Endodermal cell (in vitro differentiated cells): ENCODE data around the gene CFHR1. TPM values are rescaled to one million over a fixed set of nuclear protein-coding genes. Genes with fewer than 3 reads are reported as not detected.
"Not testable (repeated sequence)": the region's sequence is repeated elsewhere in the genome, so short reads cannot be mapped to it uniquely, and the experiment has no call there.

Experiments used
- DNase-seq: peaks from one replicate; pipeline ENCODE4 v3.0.0-alpha.2; 2017
- H3K27ac ChIP-seq: 2 replicates; pipeline ENCODE4 v1.5.1; 2013; ENCODE audit warnings: mild to moderate bottlenecking, low read depth, low read length, moderate library complexity
- H3K27me3 ChIP-seq: 2 replicates; pipeline ENCODE4 v1.6.1; 2013; ENCODE audit warnings: mild to moderate bottlenecking, low read length, moderate library complexity; ENCODE audit not compliant: insufficient read depth, control insufficient read depth, poor library complexity, severe bottlenecking
- H3K36me3 ChIP-seq: 2 replicates; pipeline ENCODE4 v1.7.0; 2013; ENCODE audit warnings: mild to moderate bottlenecking, low read length, moderate library complexity; ENCODE audit not compliant: control insufficient read depth, insufficient read depth
- H3K4me1 ChIP-seq: one replicate; pipeline ENCODE4 v1.7.0; 2013; ENCODE audit warnings: low read length; ENCODE audit not compliant: control insufficient read depth, insufficient read depth
- H3K4me3 ChIP-seq: 2 replicates; pipeline ENCODE4 v1.5.1; 2013; ENCODE audit warnings: mild to moderate bottlenecking, low read length, moderate library complexity
- H3K9ac ChIP-seq: 2 replicates; pipeline ENCODE4 v1.6.1; 2013; ENCODE audit warnings: mild to moderate bottlenecking, low read length, moderate library complexity; ENCODE audit not compliant: poor library complexity, severe bottlenecking; ENCODE audit errors: extremely low read depth
- H3K9me3 ChIP-seq: 2 replicates; pipeline ENCODE4 v1.6.1; 2013; ENCODE audit warnings: mild to moderate bottlenecking, low read length, moderate library complexity; ENCODE audit not compliant: control insufficient read depth
- H3K27ac Mint-ChIP-seq: 2 replicates; pipeline ENCODE4 v1.8.0; 2020; ENCODE audit warnings: mixed read lengths
- H3K27me3 Mint-ChIP-seq: 2 replicates; pipeline ENCODE4 v1.8.0; 2021; ENCODE audit warnings: mild to moderate bottlenecking, mixed read lengths; ENCODE audit not compliant: insufficient read depth
- H3K36me3 Mint-ChIP-seq: 2 replicates; pipeline ENCODE4 v1.8.0; 2020; ENCODE audit warnings: low read depth, mixed read lengths
- H3K4me1 Mint-ChIP-seq: 2 replicates; pipeline ENCODE4 v1.8.0; 2020; ENCODE audit warnings: mixed read lengths
- H3K4me3 Mint-ChIP-seq: 2 replicates; pipeline ENCODE4 v1.8.0; 2020; ENCODE audit warnings: mild to moderate bottlenecking, moderate library complexity, mixed read lengths
- H3K9me3 Mint-ChIP-seq: 2 replicates; pipeline ENCODE4 v1.8.0; 2020; ENCODE audit warnings: mild to moderate bottlenecking, mixed read lengths
- WGBS, 2 experiments: methylation state at CpG; one replicate each; pipeline versions ENCODE4 v1.1.5 to v1.1.7; 2013; ENCODE audit warnings: missing lambda C conversion rate in 2 of 2, mixed read lengths in 1 of 2; ENCODE audit not compliant: insufficient coverage in 1 of 2, insufficient read length in 1 of 2; 5-methylcytosine and 5-hydroxymethylcytosine counted together
- long read RNA-seq, 4 experiments: library from polyadenylated mRNA in 2 of 4; library from RNA in 1 of 4; library from capped mRNA in 1 of 4; stranded (forward) in 3 of 4; unstranded in 1 of 4; transcript quantifications; one replicate each; pipeline ENCODE4 v2.0.0, GENCODE V29; 2020 to 2021; ENCODE audit warnings: inconsistent platforms in 1 of 4
- polyA plus RNA-seq, 2 experiments: library from polyadenylated mRNA; stranded (reverse); fragments of 50-300 nt; gene quantifications; one replicate each; pipeline ENCODE4 v1.2.3, GENCODE V29; 2013
- total RNA-seq, 2 donors: library from RNA; stranded (reverse); fragmentation: NEBNext Ultra II Directional in 1 of 2; extraction: Animal tissue kit (Norgen Biotek cat#: 25700) in 1 of 2; gene quantifications; 2 replicates in 1 of 2; 3 replicates in 1 of 2; pipeline ENCODE4 v1.2.1, GENCODE V29; 2021
- TF ChIP-seq, protein P1 (sequence below): fragments of 200-600 bp; sonication (generic); conservative IDR thresholded peaks from 2 replicates; pipeline ENCODE4 v1.5.0; 2021; ENCODE audit warnings: antibody characterized with exemption, mild to moderate bottlenecking

Gene CFHR1
- total RNA-seq: not detected
- polyA plus RNA-seq (2013, experiment 1 of 2): not detected
- not detected for polyA plus RNA-seq (2013, experiment 2 of 2)
- long read RNA-seq, experiment 1: 0 reads
- long read RNA-seq, experiment 2: 0 reads
- long read RNA-seq, experiment 3: 0 reads
- long read RNA-seq, experiment 4: 0 reads

GRCh38 chr1:196819531-196819930, at the start of gene CFHR1:
TSS of gene CFHR1 (plus strand) at chr1:196819731. CDS start at chr1:196819845, 114 bp downstream.
- not testable (repeated sequence) for H3K4me3 ChIP-seq, DNase-seq, H3K9me3 Mint-ChIP-seq, H3K4me1 ChIP-seq, H3K27me3 ChIP-seq, H3K36me3 Mint-ChIP-seq, H3K27ac Mint-ChIP-seq, H3K9me3 ChIP-seq, H3K36me3 ChIP-seq, H3K4me1 Mint-ChIP-seq, H3K4me3 Mint-ChIP-seq, H3K27me3 Mint-ChIP-seq, H3K27ac ChIP-seq, H3K9ac ChIP-seq
- no CpG with 5 or more reads among the region's 1 CpG for WGBS, 2 experiments

- not testable (repeated sequence) for H3K4me1 Mint-ChIP-seq, H3K9ac ChIP-seq, H3K4me3 ChIP-seq, H3K9me3 ChIP-seq, H3K36me3 ChIP-seq, H3K27me3 ChIP-seq, H3K27ac Mint-ChIP-seq, H3K27ac ChIP-seq, H3K27me3 Mint-ChIP-seq, H3K9me3 Mint-ChIP-seq, H3K4me3 Mint-ChIP-seq, DNase-seq, H3K4me1 ChIP-seq, H3K36me3 Mint-ChIP-seq
- WGBS, 2 experiments: 92 to 96% methylated on average over 4 of the region's 4 CpGs
Observed at GRCh38 chr1:196769823-196770222, 49.7 kb upstream of the CFHR1 start.

DNA sequence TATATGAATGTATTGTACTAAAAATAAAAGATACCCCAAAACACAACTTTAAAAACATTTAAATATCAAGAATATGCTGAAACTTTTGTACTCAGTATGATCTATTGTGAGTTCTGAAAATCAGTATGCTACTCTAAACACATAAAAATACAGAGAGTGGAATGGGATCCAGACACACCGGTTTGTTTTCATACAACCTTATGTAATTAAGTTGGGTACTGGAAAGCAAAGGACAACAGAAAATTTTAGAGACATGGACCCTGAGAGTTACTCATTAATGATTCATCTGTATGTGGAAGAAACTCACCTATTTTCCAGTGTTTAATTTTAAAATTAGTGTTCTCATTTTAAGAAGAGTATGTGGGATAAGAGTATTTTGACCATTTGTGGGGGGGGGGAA, 45.8 kb upstream of the CFHR1 start:
- DNase-seq: no peak
- H3K4me3 ChIP-seq: no peak overlapping the region
- Mint-ChIP-seq H3K27me3 (no peaks in the 10 kb centered on the region), H3K27ac (no peak overlapping the region), H3K9me3 (no peaks in the 10 kb centered on the region), H3K4me3 (no peak overlapping the region), H3K4me1 (no peaks in the 10 kb centered on the region), H3K36me3 (no peaks in the 10 kb centered on the region)
- TF ChIP-seq, protein P1, sequence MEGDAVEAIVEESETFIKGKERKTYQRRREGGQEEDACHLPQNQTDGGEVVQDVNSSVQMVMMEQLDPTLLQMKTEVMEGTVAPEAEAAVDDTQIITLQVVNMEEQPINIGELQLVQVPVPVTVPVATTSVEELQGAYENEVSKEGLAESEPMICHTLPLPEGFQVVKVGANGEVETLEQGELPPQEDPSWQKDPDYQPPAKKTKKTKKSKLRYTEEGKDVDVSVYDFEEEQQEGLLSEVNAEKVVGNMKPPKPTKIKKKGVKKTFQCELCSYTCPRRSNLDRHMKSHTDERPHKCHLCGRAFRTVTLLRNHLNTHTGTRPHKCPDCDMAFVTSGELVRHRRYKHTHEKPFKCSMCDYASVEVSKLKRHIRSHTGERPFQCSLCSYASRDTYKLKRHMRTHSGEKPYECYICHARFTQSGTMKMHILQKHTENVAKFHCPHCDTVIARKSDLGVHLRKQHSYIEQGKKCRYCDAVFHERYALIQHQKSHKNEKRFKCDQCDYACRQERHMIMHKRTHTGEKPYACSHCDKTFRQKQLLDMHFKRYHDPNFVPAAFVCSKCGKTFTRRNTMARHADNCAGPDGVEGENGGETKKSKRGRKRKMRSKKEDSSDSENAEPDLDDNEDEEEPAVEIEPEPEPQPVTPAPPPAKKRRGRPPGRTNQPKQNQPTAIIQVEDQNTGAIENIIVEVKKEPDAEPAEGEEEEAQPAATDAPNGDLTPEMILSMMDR: no peak
- no peak overlapping the region for H3K27ac ChIP-seq
- H3K4me1 ChIP-seq: no peaks in the 10 kb centered on the region
- WGBS, 2 experiments: 100% methylated on average over 1 of the region's 1 CpG; no CpG with 5 or more reads in 1 of the 2 experiments
- H3K27me3 ChIP-seq: no peaks in the 10 kb centered on the region
- H3K9ac ChIP-seq: no peak overlapping the region
- H3K9me3 ChIP-seq: no peaks in the 10 kb centered on the region
- H3K36me3 ChIP-seq: no peaks in the 10 kb centered on the region

GRCh38 chr1:196774175-196774574, 45.4 kb upstream of the CFHR1 start:
- Mint-ChIP-seq H3K4me1 (no peaks in the 10 kb centered on the region), H3K36me3 (no peaks in the 10 kb centered on the region), H3K4me3 (no peak overlapping the region), H3K9me3 (no peaks in the 10 kb centered on the region), H3K27me3 (no peaks in the 10 kb centered on the region), H3K27ac (no peak overlapping the region)
- no peaks in the 10 kb centered on the region for H3K9me3 ChIP-seq
- no peak for DNase-seq
- H3K27ac ChIP-seq: no peak overlapping the region
- WGBS, 2 experiments: 78% methylated on average over 1 to 2 of the region's 2 CpGs
- no peaks in the 10 kb centered on the region for H3K27me3 ChIP-seq
- TF ChIP-seq, protein P1: no peak
- no peak overlapping the region for H3K9ac ChIP-seq
- no peaks in the 10 kb centered on the region for H3K4me1 ChIP-seq
- H3K36me3 ChIP-seq: no peaks in the 10 kb centered on the region
- H3K4me3 ChIP-seq: no peak overlapping the region
